HFF-Myc (cell line): ENCODE data around the gene MRPS5.
"Not testable (repeated sequence)": the region's sequence is repeated elsewhere in the genome, so short reads cannot be mapped to it uniquely, and the experiment has no call there.

ENCODE experiments used
- DNase-seq: peaks from one replicate; pipeline ENCODE4 v3.0.0-alpha.2; 2011; ENCODE audit warnings: low read depth; ENCODE audit errors: extremely low read depth
- H3K4me3 ChIP-seq: replicated peaks from 2 replicates; pipeline ENCODE4 v1.5.1; 2011; ENCODE audit warnings: low read depth, mild to moderate bottlenecking, control low read depth, low read length
- TF ChIP-seq, protein P1 (sequence below): IDR thresholded peaks from 2 replicates; pipeline ENCODE4 v1.5.1; 2012; ENCODE audit warnings: mild to moderate bottlenecking, low read depth, low read length, control low read depth; ENCODE audit errors: missing control alignments

MRPS5 gene

DNA sequence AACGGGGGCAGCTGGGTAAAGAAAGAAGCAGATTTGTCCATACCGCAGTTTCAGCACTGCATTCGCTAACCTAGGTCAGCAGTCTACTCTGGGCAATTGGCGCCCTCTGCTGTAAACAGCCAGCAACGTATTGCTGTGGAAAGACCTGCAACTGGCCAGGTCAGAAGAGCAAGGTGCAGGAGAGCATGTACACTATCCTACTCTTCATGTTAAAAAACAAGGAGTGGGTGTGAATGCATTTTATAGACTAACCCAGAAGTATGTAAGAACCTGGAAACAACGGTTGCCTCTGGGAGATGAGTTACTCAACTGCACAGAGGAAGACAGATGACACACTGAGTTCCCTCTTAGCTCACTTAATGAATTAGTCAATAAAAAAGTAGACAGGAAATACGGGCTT is 6.2 kb downstream of the MRPS5 start:
- TF ChIP-seq, protein P1, sequence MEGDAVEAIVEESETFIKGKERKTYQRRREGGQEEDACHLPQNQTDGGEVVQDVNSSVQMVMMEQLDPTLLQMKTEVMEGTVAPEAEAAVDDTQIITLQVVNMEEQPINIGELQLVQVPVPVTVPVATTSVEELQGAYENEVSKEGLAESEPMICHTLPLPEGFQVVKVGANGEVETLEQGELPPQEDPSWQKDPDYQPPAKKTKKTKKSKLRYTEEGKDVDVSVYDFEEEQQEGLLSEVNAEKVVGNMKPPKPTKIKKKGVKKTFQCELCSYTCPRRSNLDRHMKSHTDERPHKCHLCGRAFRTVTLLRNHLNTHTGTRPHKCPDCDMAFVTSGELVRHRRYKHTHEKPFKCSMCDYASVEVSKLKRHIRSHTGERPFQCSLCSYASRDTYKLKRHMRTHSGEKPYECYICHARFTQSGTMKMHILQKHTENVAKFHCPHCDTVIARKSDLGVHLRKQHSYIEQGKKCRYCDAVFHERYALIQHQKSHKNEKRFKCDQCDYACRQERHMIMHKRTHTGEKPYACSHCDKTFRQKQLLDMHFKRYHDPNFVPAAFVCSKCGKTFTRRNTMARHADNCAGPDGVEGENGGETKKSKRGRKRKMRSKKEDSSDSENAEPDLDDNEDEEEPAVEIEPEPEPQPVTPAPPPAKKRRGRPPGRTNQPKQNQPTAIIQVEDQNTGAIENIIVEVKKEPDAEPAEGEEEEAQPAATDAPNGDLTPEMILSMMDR, result peak; percentile 84
- no peak overlapping the region for H3K4me3 ChIP-seq
- DNase-seq, result peak; percentile 22

GRCh38 chr2:95113464-95113863 is 8.1 kb downstream of the MRPS5 start:
- no peak for DNase-seq
- TF ChIP-seq, protein P1, result no peak

GRCh38 chr2:95110395-95110794 is 11.2 kb downstream of the MRPS5 start:
- no peak overlapping the region for H3K4me3 ChIP-seq
- TF ChIP-seq, protein P1, result no peak
- no peak for DNase-seq

More at GRCh38 chr2:95113464-95113863, 8.1 kb downstream of the MRPS5 start:
- H3K4me3 ChIP-seq, result no peak overlapping the region

GRCh38 chr2:95109260-95109659 is 12.3 kb downstream of the MRPS5 start:
- H3K4me3 ChIP-seq, result no peak overlapping the region
- TF ChIP-seq, protein P1, result no peak
- DNase-seq, result no peak

DNA sequence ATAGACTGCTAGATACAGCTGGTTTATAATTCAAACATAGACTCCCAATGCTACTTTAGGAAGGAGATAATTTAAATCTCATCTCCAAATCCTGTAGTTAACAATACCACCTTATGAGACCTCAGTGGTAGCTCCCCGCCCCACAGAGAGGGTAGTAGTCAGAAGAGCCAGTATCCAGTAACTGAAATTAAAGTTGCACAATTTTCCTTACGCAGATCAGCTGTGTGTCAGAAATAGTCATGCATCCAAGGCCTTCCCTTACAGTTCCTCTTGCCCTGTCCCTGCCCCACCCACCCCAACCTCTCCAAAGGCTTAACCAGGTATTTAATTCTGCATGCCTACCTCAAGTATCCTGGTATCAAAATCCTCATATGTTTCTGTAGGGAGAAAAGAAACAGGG is 15.5 kb downstream of the MRPS5 start:
- no peak overlapping the region for H3K4me3 ChIP-seq

GRCh38 chr2:95104606-95105005 is 17.0 kb downstream of the MRPS5 start:
- TF ChIP-seq, protein P1, result no peak
- no peak overlapping the region for H3K4me3 ChIP-seq
- DNase-seq, result no peak

More for the DNA sequence above, 15.5 kb downstream of the MRPS5 start:
- DNase-seq, result no peak
- TF ChIP-seq, protein P1, result no peak

DNA sequence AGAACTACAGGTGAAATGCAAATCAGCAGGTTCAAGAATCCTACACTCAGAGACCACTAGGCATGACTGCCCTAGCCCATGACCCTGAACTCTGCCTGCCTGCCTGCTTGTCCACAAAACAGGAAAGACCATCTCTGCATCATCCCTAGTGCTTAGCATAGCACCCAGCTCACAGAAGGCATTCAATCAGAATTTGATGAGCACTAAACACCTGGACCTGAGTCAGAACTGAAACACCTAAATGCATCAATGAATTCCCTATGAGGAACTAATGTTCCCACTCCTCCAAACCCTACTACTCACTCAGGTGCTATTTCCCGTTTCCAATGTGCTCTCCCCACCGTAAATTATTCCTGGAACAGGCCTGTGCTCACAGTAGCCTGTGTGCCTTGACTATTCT is 21.7 kb downstream of the MRPS5 start:
- TF ChIP-seq, protein P1, result no peak
- H3K4me3 ChIP-seq, result no peak overlapping the region

GRCh38 chr2:95098273-95098672 is 23.3 kb downstream of the MRPS5 start:
- H3K4me3 ChIP-seq, DNase-seq: not testable (repeated sequence)

More for the DNA sequence above, 21.7 kb downstream of the MRPS5 start:
- DNase-seq, result no peak
